Upper lobe of right lung (tissue), 1 donor: ENCODE results near the gene DSCAM. TPM values are rescaled to one million over a fixed set of nuclear protein-coding genes. Genes with fewer than 3 reads are reported as not detected.

Source experiments
- ATAC-seq: fragments of 200-7000 bp; cut with Tn5 transposase; one replicate; pipeline ENCODE4 v1.9.1; 2020; ENCODE audit warnings: mild to moderate bottlenecking, moderate library complexity
- DNase-seq: peaks from one replicate; pipeline ENCODE4 v3.0.0-alpha.2; 2020
- H3K27ac ChIP-seq: fragments of 200-600 bp; one replicate; pipeline ENCODE4 v1.8.0; 2022
- H3K27me3 ChIP-seq: fragments of 200-600 bp; one replicate; pipeline ENCODE4 v1.8.0; 2022; ENCODE audit warnings: mild to moderate bottlenecking
- H3K36me3 ChIP-seq: fragments of 200-600 bp; one replicate; pipeline ENCODE4 v1.8.0; 2022
- H3K4me1 ChIP-seq: fragments of 200-600 bp; one replicate; pipeline ENCODE4 v1.8.0; 2022
- H3K4me3 ChIP-seq: fragments of 200-600 bp; one replicate; pipeline ENCODE4 v1.8.0; 2022; ENCODE audit warnings: mild to moderate bottlenecking
- H3K9me3 ChIP-seq: fragments of 200-600 bp; one replicate; pipeline ENCODE4 v1.8.0; 2022
- intact Hi-C: fragments of 100-400 bp; cut with DNase I; formaldehyde crosslinking; loops from one replicate; pipeline ENCODE4 v1.11.0; 2022
- total RNA-seq: library from RNA; stranded (reverse); fragmentation: NEBNext Ultra II Directional; extraction: Animal tissue kit (Norgen Biotek cat#: 25700); gene quantifications from one replicate; pipeline ENCODE4 v1.2.1, GENCODE V29; 2021
- TF ChIP-seq, protein P1 (sequence below): fragments of 200-600 bp; IDR thresholded peaks from one replicate; pipeline ENCODE4 v1.8.0; 2022; ENCODE audit warnings: antibody characterized with exemption
- donor health status: DM: no; HTN: yes; CAD: no; lungs with severe emphysema.

DSCAM gene
- total RNA-seq, 1 donor from 2014 or later, result not detected

DNA sequence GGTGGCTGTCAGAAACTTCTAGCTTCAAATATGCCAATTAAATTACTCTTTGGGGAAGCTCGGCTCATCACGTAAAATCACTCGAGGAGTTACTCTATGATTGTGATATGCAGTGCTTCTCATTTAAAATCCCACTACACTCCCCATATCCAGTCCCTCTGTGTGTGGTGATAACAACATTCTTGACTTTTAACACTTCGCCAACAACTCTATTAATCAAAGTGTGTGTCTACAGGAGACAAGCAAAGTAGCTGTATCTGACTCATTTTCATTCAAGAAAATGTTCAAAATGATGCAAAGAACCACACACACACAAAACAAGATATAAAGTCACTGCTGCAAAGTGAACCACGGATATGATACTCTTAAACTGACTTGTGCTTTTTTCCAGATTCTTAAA is 341.3 kb downstream of the DSCAM start:
- Histone ChIP-seq H3K9me3 (no peaks in the 10 kb centered on the region), H3K27ac (no peak overlapping the region), H3K27me3 (no peaks in the 10 kb centered on the region), H3K4me3 (no peak overlapping the region), H3K4me1 (no peaks in the 10 kb centered on the region), H3K36me3 (no peaks in the 10 kb centered on the region)
- intact Hi-C loops, result no loop called here
- TF ChIP-seq, protein P1, sequence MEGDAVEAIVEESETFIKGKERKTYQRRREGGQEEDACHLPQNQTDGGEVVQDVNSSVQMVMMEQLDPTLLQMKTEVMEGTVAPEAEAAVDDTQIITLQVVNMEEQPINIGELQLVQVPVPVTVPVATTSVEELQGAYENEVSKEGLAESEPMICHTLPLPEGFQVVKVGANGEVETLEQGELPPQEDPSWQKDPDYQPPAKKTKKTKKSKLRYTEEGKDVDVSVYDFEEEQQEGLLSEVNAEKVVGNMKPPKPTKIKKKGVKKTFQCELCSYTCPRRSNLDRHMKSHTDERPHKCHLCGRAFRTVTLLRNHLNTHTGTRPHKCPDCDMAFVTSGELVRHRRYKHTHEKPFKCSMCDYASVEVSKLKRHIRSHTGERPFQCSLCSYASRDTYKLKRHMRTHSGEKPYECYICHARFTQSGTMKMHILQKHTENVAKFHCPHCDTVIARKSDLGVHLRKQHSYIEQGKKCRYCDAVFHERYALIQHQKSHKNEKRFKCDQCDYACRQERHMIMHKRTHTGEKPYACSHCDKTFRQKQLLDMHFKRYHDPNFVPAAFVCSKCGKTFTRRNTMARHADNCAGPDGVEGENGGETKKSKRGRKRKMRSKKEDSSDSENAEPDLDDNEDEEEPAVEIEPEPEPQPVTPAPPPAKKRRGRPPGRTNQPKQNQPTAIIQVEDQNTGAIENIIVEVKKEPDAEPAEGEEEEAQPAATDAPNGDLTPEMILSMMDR, result no peak
- ATAC-seq (no peak), DNase-seq (no peak)

DNA sequence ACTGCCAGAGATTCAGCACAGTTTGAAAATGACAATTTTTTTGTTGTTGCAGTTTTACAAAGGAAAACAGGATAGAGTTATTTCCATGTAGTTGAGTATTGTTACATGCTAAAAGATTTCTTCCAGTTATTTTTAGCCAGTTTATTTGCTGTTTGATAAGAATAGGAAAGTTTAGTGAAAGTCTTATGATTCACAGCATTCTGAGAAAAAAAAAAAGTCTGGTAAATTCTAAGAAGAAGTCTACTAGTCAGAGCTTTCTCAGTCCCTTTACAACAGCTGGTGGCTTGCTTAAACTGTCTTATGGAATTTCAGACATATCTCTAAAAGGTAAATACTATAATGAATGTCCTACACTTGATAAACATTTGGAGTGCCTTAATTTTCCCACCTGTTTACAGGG is 341.7 kb downstream of the DSCAM start:
- TF ChIP-seq, protein P1, result no peak
- Histone ChIP-seq H3K4me3 (no peak overlapping the region), H3K27ac (no peak overlapping the region), H3K36me3 (no peaks in the 10 kb centered on the region), H3K9me3 (no peaks in the 10 kb centered on the region), H3K4me1 (no peaks in the 10 kb centered on the region), H3K27me3 (no peaks in the 10 kb centered on the region)
- ATAC-seq, result no peak
- intact Hi-C loops, result no loop called here
- DNase-seq, result no peak

DNA sequence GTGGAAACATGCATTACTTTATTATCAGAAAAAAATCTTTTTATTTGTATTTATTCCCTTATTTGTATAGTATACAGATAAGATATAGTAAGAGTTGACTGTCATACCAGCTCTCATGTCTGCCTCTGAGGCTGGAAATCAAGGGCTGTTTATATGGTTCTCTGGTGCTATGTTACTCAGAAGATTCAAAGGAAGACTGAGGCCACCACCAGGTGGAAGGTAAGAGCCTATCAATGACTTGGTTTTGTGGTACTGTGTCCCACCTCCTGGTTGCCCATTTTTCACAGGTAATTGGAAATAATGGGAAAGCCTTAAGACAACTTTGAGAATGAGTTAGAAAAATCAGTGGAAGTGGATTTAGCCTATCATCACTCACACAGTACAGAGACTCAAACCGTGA is 342.1 kb downstream of the DSCAM start:
- DNase-seq, result no peak
- H3K9me3 ChIP-seq, result no peaks in the 10 kb centered on the region
- H3K4me3 ChIP-seq, result no peak overlapping the region
- intact Hi-C loops, result no loop called here
- H3K4me1 ChIP-seq, result no peaks in the 10 kb centered on the region
- H3K27ac ChIP-seq, result no peak overlapping the region
- no peaks in the 10 kb centered on the region for H3K36me3 ChIP-seq
- TF ChIP-seq, protein P1, result no peak
- no peaks in the 10 kb centered on the region for H3K27me3 ChIP-seq
- ATAC-seq, result no peak

DNA sequence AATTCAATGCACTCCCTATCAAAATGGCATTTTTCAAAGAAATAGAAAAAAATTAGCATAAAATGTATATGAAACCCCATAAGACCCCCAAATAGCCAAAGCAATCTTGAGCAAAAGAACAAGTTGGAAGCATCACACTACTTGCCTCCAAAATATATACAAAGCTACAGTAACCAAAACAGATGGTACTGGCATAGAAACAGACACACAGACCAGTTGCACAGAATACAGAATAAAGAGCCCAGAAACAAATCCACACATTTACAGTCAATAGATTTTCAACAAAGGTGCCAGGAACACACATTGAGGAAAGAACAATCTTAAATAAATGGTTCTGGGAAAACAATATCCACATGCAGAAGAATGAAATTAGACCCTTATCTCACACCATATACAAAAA is 350.8 kb downstream of the DSCAM start:
- ATAC-seq (no peak), DNase-seq (no peak)
- Histone ChIP-seq H3K27ac (no peak overlapping the region), H3K4me3 (no peak overlapping the region), H3K27me3 (no peaks in the 10 kb centered on the region), H3K4me1 (no peaks in the 10 kb centered on the region), H3K9me3 (no peaks in the 10 kb centered on the region), H3K36me3 (no peaks in the 10 kb centered on the region)
- intact Hi-C loops, result no loop called here
- TF ChIP-seq, protein P1, result no peak

DNA sequence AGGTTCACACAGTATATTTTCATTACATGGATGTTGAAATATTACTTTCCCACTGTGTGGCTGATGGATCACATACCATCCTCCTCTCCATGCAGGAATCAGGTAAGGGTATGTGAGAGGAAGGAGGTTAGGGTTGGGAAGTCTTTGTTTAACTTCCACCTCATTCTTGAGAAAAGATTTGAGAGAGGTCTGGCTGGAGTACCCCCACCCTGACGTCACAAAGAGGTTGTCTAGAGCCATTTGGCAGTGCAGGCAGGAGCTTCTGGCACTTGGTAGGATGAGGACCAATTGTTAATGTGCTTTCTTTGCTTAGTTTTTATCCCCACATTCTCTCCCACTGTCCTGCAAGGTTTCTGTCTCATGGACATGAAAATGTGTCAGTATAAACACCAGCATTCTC is 356.6 kb downstream of the DSCAM start:
- DNase-seq (no peak), ATAC-seq (no peak)
- intact Hi-C loops, result no loop called here
- Histone ChIP-seq H3K27ac (no peak overlapping the region), H3K4me1 (no peaks in the 10 kb centered on the region), H3K36me3 (no peaks in the 10 kb centered on the region), H3K4me3 (no peak overlapping the region), H3K9me3 (no peaks in the 10 kb centered on the region), H3K27me3 (no peaks in the 10 kb centered on the region)
- TF ChIP-seq, protein P1, result no peak

DNA sequence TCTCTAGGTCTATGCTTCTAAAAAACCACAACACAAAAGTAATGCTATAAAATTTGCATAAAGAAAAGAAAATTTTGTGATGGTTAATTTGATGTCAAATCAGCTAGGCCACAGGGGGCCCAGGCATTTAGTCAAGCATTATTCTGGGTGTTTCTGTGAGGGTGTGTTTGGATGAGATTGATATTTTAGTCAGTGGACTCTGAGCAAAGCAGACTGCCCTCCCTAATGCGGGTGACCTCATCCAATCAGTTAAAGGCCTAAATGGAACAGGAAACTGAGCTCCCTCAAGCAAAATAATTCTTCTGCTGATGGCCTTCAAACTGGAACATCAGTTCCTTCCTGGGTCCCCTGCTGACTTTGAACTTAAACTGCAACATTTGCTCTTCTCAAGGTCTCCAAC is 358.0 kb downstream of the DSCAM start:
- no peaks in the 10 kb centered on the region for H3K4me1 ChIP-seq
- H3K36me3 ChIP-seq, result no peaks in the 10 kb centered on the region
- no peaks in the 10 kb centered on the region for H3K9me3 ChIP-seq
- H3K4me3 ChIP-seq, result no peak overlapping the region
- TF ChIP-seq, protein P1, result no peak
- no peak for ATAC-seq
- no peak for DNase-seq
- intact Hi-C loops, result no loop called here
- no peaks in the 10 kb centered on the region for H3K27me3 ChIP-seq
- H3K27ac ChIP-seq, result no peak overlapping the region
